Limb (tissue), 2 donors: ENCODE results near the gene PACS2.

Experiments
- DNase-seq, 2 donors: peaks; one replicate each; pipeline ENCODE4 v3.0.0-alpha.2; 2016; ENCODE audit errors: extremely low spot score in 2 of 2

Gene PACS2

DNA sequence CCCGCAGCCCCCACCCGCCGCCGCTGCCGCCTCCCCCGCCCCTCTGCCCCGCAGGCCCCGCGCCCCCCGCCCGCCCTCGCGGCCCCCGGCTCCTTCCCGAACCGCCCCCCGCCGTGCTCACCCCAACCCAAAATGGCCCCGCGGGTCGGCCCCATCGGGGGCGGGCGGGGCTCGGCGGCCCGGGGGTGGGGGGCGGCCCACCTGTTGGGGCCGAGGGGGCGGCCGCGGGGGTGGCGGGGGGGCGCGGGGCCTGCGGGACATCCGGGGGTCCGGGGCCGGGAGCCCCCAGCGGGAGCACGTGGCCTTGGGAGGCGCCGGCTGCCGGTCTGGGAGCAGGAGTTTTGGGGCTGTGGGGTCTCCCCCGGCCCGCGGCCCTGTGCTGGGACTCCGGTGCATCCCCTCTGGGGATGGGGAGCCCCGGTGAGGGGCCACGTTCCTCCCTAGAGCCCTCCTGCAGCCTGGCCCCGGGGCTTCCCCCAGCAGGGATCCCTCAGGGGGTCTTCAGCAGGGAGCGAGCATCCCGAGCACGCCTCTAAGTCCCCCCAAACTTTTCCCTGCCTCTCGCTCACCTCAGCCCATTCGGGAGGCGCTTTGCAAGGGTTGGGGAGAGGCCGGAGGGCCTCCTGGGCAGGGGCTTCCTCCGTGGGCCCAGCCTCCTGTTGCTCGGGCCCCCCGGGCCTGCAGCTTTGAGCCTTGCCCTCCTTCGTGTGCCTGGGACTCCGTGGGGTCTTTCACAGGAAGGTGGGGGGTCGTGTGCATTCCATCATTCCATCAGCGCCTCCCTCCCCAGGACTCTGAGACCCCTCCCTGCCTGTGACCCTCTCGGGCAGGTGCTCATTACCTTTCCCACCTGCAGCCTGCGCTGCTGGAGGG is 105.8 kb downstream of the PACS2 start:
- peak in 1 of 2 donors; percentile 63 for DNase-seq

DNA sequence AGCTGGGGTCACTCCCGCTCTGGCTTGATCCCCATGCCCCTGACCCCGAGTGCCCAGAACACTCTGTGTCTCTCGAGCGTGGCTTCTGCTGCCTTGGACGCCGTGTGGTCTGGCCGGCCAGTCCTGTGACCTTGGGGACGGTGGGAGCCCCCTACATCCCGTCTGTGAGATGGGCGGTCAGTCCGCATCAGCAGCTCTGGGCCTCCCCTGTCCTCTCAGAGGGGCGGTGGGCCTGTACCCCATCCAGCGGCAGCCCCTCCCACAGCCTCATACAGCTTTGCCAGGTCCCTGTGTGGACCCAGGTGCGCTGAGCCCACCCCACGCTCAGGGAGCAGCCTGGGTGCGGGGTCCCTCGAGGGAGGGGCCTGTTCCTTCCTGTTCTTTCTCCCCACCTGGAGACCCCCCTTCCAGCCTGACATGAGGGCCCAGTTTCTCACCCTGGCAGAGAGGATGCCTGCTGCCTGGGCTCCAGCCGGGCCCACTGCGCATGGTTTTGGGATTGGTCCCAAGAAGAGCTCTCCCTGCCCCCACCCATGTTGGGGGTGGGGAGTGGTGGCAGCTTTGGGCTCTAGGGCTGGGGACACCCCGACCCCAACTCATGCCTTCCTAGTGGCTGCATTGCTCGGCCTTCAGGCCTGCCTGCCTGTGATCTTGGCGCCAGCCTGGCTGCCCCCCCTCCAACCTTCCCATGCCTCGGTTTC is 106.6 kb downstream of the PACS2 start:
- DNase-seq, result peak in 1 of 2 donors; percentile 34

DNA sequence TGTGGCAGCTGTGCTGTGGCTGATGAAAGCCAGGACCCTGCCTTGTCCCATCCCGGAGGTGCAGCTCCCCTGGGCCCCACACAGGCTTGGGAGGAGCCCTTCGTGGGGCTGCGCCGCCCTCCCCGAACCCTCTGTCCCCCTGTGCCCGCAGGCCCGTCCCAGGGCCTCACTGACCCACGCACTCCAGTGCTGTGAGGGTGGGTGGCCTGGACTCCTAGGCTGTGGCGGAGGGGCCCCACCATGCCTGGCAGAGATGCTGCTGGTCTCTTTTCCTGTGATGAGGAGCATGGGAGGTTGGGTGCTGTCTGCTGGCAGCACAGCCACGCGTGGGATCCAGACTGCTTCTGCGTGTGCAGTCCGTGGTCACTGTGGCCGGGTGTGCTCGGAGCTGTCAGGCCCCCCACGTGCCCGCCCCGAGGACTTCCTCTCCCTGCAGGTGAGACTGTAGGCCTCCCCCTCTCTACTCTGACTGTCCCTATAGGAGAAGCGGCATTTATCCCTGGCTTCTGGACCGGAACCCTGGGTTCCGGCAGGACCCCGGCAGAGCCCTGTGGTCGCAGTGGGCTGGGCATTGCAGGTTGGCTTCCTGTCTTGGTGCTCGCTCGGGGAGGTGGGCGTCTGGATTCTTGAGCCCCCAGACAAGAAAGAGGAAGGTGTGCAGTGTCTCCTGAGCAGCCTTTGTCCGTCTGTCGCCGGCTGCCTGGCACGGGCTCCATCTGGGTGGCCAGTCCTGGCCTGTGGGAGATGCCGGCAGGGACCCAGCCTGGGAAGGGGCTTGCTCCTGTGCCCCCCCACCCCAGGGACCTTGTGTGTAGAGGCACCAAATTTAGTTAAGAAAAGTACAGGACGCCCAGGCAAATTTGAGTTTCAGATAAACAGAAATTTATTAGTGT is 107.4 kb downstream of the PACS2 start:
- peak in 1 of 2 donors; percentile 24 for DNase-seq

DNA sequence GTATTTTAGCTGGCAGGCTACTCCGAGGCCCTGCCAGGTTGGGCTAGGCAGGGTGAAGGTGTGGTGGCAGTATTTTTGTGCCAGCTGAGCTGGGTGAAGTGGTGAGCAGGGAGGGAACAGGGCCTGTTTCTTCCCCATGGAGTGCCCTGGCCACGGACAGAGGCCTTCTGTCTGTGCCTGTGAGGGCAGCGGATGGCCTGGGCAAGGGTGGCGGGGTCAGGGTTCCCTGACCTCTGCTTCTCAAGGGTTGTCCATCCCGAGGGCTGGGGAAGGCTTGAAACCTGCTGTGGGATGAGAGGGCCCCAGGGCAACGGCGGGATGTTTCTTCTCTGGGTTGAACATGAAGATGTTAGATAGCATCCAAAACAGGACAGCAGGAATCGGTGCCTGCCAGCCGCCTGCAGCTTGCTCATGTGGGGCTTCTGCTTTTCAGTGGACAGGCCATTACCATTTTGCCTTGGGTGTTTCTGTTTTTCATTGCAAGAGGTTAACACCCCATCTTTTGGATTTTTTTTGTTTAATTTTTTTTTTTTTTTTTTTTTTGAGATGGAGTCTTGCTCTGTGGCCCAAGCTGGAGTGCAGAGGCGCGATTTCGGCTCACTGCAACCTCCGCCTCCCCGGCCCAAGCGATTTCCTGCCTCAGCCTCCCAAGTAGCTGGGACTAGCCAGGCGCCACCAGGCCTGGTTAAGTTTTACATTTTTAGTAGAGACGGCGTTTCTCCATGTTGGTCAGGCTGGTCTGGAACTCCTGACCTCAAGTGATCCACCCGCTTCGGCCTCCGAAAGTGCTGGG is 108.3 kb downstream of the PACS2 start:
- no peak for DNase-seq

DNA sequence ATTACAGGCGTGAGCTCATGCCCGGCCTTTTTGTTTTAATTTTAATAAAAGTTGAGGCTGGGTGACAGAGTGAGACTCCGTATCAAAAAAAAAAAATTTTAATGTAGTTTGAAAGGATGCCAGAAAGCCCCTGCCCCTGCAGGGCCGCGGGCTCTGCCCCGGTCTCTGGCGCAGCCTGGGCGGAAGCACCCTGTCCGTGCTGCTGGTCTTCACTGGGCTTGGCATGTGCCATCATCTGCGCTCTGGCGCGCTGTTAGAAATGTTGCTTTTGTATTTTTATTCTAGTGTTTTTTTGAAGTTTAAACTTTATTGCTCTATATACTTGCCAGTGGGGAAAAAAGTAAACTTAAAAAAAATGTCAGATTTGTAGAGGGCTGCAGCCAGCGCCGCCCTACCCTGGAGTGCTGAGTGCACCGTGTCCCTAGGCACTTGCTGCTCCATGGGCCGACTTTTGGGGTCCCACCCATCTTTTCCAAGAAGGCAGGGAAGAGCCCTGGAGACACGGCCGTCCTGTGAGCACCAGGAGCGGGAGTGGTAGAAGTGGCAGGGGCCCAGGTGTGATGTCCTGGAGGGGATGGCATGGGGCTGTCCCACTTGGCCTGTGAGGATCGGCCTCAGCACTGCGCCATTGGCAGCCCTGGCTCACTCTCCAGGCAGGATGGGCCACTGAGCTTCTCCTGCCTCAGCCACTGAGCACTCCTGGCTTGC is 109.1 kb downstream of the PACS2 start:
- DNase-seq, result no peak

DNA sequence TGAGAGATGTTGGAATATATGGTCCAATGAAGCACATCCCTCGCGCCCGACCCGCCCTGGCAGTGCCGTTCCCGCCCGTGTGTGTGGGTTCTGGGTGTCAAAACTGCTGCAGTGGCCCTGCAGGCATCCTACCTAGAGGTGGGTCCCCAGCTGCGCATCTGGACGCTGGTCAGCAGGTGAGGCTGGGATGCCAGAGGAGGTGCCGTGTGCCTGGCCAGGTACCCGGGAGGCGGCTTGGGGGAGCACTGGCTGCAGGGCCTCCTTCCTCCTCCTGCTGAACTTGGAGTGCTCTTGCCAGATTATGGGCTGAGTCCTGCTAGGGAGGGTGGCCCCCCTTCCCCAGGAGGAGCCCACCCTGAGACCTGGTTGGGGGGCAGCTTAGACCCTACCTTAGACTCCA is 110.3 kb downstream of the PACS2 start:
- DNase-seq, result no peak

DNA sequence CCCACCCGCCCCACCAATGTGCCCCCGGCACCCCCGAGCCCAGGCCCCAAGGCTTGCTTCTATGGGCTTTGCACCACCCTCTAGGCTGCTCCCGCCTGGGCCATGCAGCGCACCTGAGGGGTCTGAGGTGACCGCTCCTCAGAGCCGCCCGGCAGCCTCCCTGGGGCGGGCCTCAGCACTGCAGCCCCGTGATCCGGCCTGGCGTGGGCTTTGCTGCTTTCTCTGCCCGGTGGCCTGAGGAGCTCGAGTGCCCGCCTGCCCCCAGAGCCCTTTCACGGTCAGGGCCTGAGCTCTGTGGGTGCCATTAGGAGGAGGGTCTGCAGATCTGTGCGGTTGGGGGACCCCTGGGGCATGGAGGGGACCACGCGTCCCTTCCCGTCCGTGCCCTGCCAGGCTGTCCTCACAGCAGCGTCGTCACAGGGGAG is 111.3 kb downstream of the PACS2 start:
- no peak for DNase-seq

DNA sequence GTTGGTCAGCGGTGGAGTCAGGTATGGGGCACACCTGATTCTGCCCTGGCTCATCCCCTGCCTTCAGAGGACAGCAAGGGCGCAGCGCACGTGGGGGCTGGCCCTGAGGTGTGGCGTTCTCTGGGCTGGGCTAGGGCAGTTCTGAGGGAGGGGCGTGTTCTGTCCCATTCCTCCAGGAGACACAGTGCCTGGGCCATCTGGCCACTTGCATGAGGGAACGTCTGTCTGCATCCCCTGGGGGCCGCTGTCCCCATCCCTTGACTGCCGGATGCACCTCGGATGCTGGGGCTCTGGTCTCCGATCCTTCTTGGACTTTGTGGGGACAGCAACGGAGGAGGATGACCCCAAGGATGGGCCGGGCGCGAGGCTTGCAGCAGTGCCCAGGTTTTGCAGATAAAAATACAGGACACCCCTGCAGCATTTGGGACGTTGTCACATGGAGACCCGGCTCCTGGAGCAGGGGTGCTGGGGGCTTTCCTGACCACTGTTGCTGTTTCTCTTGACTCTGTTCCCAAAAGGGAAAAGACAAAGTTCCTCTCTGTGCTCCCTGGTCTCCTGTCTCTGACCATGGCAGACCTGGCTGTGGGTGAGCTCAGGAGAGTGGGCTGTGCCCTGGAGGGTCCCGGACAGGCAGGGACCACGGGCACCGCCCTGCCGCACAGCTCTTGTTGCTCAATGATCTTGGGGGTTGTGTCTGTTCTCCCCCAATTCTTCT is 112.0 kb downstream of the PACS2 start:
- DNase-seq, result no peak

DNA sequence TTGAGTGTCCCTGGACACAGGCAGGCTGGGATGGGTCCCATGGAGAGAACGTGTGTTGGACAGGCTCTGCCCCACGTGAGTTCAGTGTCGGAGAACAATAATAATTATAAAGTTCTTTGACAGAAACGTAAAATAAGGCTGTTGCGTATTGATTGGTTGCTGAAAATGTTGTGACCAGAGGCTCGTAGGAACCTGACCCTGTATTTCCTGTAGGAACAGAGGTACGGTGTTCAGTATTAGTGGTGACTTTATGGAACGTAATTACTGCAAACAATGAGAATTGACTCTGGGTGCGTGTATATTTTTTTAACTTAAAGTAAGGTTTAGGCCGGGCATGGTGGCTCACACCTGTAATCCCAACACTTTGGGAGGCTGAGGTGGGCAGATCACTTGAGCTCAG is 112.9 kb downstream of the PACS2 start:
- no peak for DNase-seq

DNA sequence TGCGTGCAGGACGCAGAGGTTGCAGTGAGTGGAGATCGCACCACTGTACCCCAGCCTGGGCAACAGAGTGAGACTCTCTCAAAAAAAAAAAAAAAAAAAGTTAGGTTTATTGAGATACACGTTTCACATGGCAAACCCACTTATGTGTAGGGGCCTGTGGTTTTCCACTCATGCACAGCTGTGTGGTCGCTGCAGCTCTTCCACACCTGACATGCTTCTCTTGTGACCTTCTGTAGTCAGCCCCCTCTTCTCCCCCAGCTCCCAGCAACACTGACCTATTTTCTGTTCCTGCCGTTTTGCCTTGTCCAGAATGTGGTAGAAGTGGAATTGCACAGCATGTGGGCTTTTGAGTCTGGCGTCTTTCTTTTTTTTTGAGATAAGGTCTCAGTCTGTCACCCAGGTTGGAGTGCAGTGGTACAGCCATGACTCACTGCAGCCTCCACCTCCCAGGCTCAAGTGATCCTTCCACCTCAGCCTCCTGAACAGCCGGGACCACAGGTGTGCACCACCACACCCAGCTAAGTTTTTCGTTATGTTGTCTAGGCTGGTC is 113.5 kb downstream of the PACS2 start:
- DNase-seq, result no peak

DNA sequence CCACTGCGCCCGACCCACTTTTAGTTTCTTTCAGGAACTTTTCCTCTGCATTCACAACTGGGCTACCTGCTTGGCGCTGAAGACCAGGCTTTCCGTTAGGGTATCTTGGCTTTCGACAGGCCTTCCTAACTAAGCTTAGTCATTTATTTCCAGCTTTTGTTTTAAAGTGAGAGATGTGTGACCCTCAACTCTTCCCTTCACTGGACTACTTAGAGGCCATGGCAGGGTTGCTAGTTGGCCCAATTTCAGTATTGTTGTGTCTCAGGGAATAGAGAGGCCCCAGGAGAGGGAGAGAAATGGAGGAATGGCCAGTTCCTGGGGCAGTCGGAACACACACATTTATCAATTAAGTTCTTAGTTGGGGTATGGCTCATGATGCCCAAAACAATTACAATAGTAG is 115.5 kb downstream of the PACS2 start:
- DNase-seq, result no peak

DNA sequence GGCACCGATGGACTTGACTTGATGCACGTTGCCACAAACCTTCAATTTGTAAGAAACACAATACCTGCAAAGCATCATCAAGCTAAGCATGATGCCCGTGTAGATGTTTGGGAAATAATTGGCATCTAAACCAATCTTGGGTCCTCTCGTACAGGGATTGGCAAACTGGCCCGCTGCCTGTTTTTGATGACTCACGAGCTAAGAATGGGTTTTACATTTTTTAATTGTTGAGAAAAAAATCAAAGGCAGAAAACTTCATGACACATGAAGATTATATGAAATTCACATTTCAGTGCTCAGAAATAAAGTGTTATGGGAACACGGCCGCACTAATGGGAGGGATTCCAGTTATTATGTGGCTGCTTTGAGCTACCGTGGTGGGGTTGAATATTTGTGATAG is 116.0 kb downstream of the PACS2 start:
- no peak for DNase-seq

DNA sequence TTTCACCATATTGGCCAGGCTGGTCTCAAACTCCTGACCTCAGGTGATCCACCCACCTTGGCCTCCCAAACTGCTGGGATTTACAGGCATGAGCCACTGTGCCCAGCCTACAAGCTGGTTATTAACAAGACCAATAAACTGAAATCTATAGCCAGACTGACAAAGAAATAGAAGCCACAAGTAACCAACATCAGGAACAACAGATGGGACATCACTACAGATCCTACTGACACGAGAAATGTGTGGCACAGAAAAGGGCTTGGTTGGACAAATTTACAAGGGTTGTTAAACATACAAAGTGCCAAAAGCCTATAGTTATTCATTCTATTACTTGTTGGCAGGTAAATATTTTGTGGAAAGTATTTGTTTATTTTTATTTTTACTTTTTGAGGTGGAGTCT is 116.7 kb downstream of the PACS2 start:
- no peak for DNase-seq

DNA sequence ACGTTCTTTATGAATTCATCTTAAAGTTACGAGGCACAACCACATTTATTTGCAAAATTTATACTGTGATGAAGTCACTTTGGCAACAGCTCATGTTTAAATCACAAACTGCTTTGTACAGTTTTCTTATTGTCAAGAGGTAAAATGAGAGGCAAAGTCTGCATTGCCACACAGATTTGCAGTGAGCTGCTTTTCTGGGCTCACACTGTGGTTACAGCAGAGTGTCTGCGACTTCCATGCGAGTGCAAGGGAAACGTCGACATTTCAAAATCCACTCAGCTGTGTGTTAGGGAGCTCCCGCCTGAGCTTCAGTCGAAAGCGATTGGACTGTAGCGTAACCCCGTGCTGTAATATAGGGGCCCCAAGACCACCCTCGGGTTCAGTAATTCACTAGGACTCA is 118.1 kb downstream of the PACS2 start:
- no peak for DNase-seq

DNA sequence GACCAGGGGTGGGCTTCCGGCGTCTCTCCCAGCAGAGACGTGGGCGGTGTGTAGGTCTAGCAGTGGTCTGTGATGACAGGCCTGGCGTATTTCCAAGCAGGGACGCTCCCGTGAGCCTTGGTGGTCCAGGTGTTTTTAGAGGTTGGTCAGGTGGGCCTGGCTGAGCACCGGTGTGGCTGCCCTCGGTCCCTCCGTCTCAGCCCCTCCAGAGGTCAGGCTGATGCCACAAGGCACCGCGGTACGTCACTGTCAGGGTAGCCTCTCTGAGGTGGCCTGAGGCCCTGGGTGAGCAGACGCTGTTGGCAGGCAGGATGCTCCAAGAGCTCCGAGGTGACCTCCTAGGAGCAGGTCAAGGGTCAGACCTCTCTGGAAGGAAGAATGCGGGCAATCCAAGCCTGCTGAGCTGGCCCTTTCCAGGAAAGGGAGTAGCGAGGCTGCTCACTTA is 118.6 kb downstream of the PACS2 start:
- DNase-seq, result peak in 1 of 2 donors; percentile 26

DNA sequence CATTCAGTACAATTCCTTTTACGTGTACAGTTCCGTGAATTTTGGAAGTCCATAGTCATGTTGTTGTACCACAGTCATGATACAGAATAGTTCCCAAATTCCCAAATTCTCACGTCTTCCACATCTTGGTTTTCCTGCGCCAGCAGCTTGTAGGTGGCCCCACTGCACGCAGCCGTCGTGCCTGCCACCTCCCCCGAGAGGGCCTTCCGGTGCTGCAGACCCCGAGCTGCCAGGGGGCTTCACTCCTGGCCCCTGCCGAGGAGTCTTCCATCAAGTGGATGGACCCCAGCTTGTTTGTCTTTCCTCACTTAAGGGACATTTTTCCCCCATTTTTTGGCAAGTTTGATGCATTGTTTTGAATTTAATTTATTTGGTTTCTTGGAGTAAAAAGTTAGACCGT is 121.9 kb downstream of the PACS2 start:
- no peak for DNase-seq

DNA sequence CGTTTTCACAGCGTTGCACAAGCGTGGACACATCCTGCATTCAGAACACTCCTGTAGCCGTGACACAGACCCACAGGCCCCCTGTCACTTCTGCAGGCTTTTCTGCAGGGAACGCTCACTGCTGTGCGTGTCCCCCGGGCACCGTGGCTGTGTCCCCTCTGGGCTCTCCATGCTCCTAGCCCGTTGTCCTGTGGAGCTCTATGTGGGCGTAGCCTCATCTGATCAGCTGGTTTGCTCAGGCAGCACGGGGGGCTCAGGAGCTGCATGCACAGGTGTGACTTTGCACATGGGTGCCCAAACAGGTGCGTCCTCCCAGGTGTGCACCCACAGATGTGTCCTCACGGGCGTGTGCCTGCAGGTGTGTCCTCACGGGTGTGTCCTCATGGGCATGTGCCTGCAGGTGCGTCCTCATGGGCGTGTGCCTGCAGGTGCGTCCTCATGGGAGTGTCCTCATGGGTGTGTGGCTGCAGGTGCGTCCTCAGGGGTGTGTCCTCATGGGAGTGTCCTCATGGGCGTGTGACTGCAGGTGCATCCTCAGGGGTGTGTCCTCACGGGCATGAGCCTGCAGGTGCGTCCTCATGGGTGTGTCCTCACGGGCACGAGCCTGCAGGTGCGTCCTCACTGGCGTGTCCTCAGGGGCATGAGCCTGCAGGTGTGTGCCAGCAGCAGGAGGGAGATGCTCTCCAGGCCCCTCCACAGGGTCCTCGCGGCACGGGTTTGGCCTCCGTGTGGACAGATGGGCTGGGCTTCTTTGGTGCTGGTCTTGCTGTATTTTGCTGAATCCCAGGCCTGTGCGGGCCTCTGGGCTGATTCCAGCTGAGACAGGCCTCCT is 122.6 kb downstream of the PACS2 start:
- DNase-seq, result no peak

DNA sequence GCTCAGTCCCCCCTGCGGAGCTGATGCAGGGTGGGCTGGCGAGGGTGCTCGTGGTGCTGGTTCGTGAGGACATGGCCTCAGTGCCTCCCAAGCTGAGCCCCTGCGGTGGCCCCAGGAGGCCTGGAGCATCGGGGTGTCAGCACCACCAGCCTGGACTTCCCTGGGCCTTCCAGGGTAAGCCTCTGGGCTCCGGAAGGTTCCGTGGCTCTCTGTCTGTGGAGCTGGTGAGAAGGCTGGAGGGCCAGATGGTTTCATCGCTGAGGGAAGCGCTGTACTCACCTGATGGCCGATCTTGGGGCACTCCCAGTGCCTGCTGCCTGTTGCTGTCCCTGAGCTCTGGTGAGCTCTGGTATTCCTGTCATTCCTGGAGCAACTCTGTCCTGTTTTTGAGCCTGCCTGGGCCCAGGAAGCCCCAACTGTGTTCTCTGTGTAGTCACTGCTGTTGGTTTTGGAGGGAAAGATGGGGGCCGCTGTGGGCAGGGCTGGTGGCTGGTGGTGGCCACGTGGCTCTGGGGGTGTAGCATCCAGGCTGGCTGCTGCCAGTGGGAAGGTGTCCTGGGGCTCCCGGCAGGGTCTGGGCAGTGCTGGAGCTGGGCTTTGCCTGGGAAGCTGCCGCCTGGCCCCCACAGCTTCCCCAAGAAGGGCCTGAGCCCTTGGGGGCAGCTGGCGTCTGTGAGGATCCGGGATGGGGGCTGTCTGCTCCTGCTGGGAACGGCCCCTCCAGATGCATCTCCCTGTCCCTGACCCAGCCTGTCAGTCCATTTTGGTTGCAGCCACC is 123.4 kb downstream of the PACS2 start:
- no peak for DNase-seq
